B cell (primary cell): Measurements from ENCODE around the gene GNAL.

Experiments
- EZH2 ChIP-seq: IDR thresholded peaks from 2 replicates; pipeline ENCODE4 v1.6.1; 2012; ENCODE audit warnings: borderline replicate concordance, low read depth, mild to moderate bottlenecking, moderate library complexity, low read length; ENCODE audit not compliant: insufficient read depth, poor library complexity, severe bottlenecking
- TF ChIP-seq, protein P1 (sequence below): fragments of 200-600 bp; IDR thresholded peaks from one replicate; pipeline ENCODE4 v1.8.0; 2022; ENCODE audit warnings: antibody characterized with exemption, mild to moderate bottlenecking

- TF ChIP-seq, protein P1, sequence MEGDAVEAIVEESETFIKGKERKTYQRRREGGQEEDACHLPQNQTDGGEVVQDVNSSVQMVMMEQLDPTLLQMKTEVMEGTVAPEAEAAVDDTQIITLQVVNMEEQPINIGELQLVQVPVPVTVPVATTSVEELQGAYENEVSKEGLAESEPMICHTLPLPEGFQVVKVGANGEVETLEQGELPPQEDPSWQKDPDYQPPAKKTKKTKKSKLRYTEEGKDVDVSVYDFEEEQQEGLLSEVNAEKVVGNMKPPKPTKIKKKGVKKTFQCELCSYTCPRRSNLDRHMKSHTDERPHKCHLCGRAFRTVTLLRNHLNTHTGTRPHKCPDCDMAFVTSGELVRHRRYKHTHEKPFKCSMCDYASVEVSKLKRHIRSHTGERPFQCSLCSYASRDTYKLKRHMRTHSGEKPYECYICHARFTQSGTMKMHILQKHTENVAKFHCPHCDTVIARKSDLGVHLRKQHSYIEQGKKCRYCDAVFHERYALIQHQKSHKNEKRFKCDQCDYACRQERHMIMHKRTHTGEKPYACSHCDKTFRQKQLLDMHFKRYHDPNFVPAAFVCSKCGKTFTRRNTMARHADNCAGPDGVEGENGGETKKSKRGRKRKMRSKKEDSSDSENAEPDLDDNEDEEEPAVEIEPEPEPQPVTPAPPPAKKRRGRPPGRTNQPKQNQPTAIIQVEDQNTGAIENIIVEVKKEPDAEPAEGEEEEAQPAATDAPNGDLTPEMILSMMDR: no peak
- no peak for TF ChIP-seq EZH2
Measured at GRCh38 chr18:11664286-11664685, 24.8 kb upstream of the GNAL start.
